Astrocyte (in vitro differentiated cells and primary cell): ENCODE results near the gene CD200. TPM values are rescaled to one million over a fixed set of nuclear protein-coding genes. Genes with fewer than 3 reads are reported as not detected.
A peak's percentile ranks its signal among the peaks of the same experiment; 100 is the strongest.

Experiments
- DNase-seq: peaks from one replicate; pipeline ENCODE4 v3.0.0-alpha.2; 2010; ENCODE audit warnings: low read depth
- FAIRE-seq: peaks from 2 replicates; lab custom pipeline; 2011; peaks lifted over from hg19 to GRCh38; lab: Jason Lieb, UNC
- H2AFZ ChIP-seq: 2 replicates; pipeline ENCODE4 v1.6.0; 2012; ENCODE audit warnings: low read depth, low read length, inconsistent platforms
- H3K27ac ChIP-seq: 2 replicates; pipeline ENCODE4 v1.5.1; 2011; ENCODE audit warnings: low read depth, low read length, inconsistent platforms
- H3K27me3 ChIP-seq: 2 replicates; pipeline ENCODE4 v1.6.0; 2011; ENCODE audit warnings: low read length, inconsistent platforms; ENCODE audit not compliant: insufficient read depth
- H3K36me3 ChIP-seq: 2 replicates; pipeline ENCODE4 v1.5.1; 2011; ENCODE audit warnings: low read length, inconsistent platforms; ENCODE audit not compliant: insufficient read depth
- H3K4me1 ChIP-seq: 2 replicates; pipeline ENCODE4 v1.5.1; 2011; ENCODE audit warnings: low read length, inconsistent platforms; ENCODE audit not compliant: insufficient read depth
- H3K4me2 ChIP-seq: 2 replicates; pipeline ENCODE4 v1.6.0; 2012; ENCODE audit warnings: low read length, inconsistent platforms
- H3K4me3 ChIP-seq: 2 replicates; pipeline ENCODE4 v1.5.1; 2011; ENCODE audit warnings: low read depth, mild to moderate bottlenecking, low read length, inconsistent platforms; ENCODE audit not compliant: insufficient read depth
- H3K79me2 ChIP-seq: 2 replicates; pipeline ENCODE4 v1.6.0; 2012; ENCODE audit warnings: mild to moderate bottlenecking, low read length, inconsistent platforms; ENCODE audit not compliant: insufficient read depth
- H3K9ac ChIP-seq: 2 replicates; pipeline ENCODE4 v1.6.0; 2012; ENCODE audit warnings: mild to moderate bottlenecking, low read length, inconsistent platforms
- H3K9me3 ChIP-seq: 2 replicates; pipeline ENCODE4 v1.5.1; 2012; ENCODE audit warnings: low read depth, mild to moderate bottlenecking, low read length, inconsistent platforms; ENCODE audit not compliant: insufficient read depth
- H4K20me1 ChIP-seq: 2 replicates; pipeline ENCODE4 v1.6.0; 2012; ENCODE audit warnings: low read length, inconsistent platforms; ENCODE audit not compliant: insufficient read depth
- H3K27ac Mint-ChIP-seq: one replicate; pipeline ENCODE4 v1.8.0; 2021; ENCODE audit warnings: mild to moderate bottlenecking, mixed read lengths; ENCODE audit not compliant: unreplicated experiment
- H3K27me3 Mint-ChIP-seq: one replicate; pipeline ENCODE4 v1.8.0; 2021; ENCODE audit warnings: low read depth, mixed read lengths; ENCODE audit not compliant: unreplicated experiment
- H3K36me3 Mint-ChIP-seq: one replicate; pipeline ENCODE4 v1.8.0; 2021; ENCODE audit warnings: low read depth, mixed read lengths; ENCODE audit not compliant: unreplicated experiment
- H3K4me1 Mint-ChIP-seq: one replicate; pipeline ENCODE4 v1.8.0; 2021; ENCODE audit warnings: low read depth, mixed read lengths; ENCODE audit not compliant: unreplicated experiment
- H3K4me3 Mint-ChIP-seq: one replicate; pipeline ENCODE4 v1.8.0; 2021; ENCODE audit warnings: mild to moderate bottlenecking, moderate library complexity, mixed read lengths; ENCODE audit not compliant: unreplicated experiment
- H3K9me3 Mint-ChIP-seq: one replicate; pipeline ENCODE4 v1.8.0; 2021; ENCODE audit warnings: mild to moderate bottlenecking, mixed read lengths; ENCODE audit not compliant: unreplicated experiment
- EZH2 ChIP-seq: IDR thresholded peaks from 2 replicates; pipeline ENCODE4 v1.6.1; 2012; ENCODE audit warnings: mild to moderate bottlenecking, low read length, inconsistent platforms; ENCODE audit not compliant: insufficient read depth
- total RNA-seq: library from RNA; stranded (reverse); gene quantifications from 2 replicates; pipeline ENCODE4 v1.2.1, GENCODE V29; 2021
- TF ChIP-seq, protein P1 (sequence below): IDR thresholded peaks from 2 replicates; pipeline ENCODE4 v1.5.1; 2011; ENCODE audit warnings: low read depth, mild to moderate bottlenecking, inconsistent platforms, low read length, moderate library complexity; ENCODE audit not compliant: insufficient read depth

CD200 gene
- total RNA-seq, 1 donor from 2014 or later = 11.1 TPM

GRCh38 chr3:112392393-112393359 lies 59.7 kb downstream of the CD200 start:
- peak overlapping the region; percentile 93 for H3K27ac ChIP-seq
- H3K4me2 ChIP-seq = no peak overlapping the region
- H3K36me3 Mint-ChIP-seq = no peaks in the 10 kb centered on the region
- peaks cover 26% of the 10 kb centered on the region for H3K4me1 Mint-ChIP-seq
- H3K27me3 ChIP-seq = no peaks in the 10 kb centered on the region
- peak overlapping the region; percentile 75 for H3K27ac Mint-ChIP-seq
- H3K4me3 ChIP-seq = no peak overlapping the region
- H3K9ac ChIP-seq = no peak overlapping the region
- H3K79me2 ChIP-seq = no peaks in the 10 kb centered on the region
- no peak overlapping the region for H3K4me3 Mint-ChIP-seq
- no peaks in the 10 kb centered on the region for H3K27me3 Mint-ChIP-seq
- peaks cover 3% of the 10 kb centered on the region for H3K9me3 ChIP-seq
- no peak for FAIRE-seq
- peaks cover 14% of the 10 kb centered on the region for H3K9me3 Mint-ChIP-seq
- no peaks in the 10 kb centered on the region for H4K20me1 ChIP-seq
- TF ChIP-seq, protein P1, sequence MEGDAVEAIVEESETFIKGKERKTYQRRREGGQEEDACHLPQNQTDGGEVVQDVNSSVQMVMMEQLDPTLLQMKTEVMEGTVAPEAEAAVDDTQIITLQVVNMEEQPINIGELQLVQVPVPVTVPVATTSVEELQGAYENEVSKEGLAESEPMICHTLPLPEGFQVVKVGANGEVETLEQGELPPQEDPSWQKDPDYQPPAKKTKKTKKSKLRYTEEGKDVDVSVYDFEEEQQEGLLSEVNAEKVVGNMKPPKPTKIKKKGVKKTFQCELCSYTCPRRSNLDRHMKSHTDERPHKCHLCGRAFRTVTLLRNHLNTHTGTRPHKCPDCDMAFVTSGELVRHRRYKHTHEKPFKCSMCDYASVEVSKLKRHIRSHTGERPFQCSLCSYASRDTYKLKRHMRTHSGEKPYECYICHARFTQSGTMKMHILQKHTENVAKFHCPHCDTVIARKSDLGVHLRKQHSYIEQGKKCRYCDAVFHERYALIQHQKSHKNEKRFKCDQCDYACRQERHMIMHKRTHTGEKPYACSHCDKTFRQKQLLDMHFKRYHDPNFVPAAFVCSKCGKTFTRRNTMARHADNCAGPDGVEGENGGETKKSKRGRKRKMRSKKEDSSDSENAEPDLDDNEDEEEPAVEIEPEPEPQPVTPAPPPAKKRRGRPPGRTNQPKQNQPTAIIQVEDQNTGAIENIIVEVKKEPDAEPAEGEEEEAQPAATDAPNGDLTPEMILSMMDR = no peak
- H3K36me3 ChIP-seq = no peaks in the 10 kb centered on the region
- peaks cover 20% of the 10 kb centered on the region for H3K4me1 ChIP-seq
- no peak overlapping the region for H2AFZ ChIP-seq
- no peak for DNase-seq

DNA sequence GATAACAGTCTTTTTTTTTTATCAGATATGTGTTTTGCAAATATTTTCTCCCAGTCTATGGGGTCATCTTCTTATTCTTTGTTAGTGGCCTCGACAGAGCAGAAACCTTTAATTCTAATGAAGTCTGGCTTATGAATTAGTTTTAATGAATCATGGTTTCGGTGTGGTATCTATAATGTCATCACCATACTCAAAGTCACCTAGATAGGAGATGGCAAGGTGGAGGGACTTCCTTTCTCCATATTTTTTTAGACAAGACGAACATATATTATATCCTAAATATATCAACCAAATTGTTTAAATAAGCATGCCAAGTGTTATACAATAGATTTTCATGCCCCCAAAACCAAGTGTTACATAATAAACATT lies 60.4 kb downstream of the CD200 start:
- Histone ChIP-seq H4K20me1 (no peaks in the 10 kb centered on the region), H3K9me3 (peaks cover 3% of the 10 kb centered on the region), H3K27me3 (no peaks in the 10 kb centered on the region), H3K79me2 (no peaks in the 10 kb centered on the region), H3K4me2 (no peak overlapping the region), H3K4me3 (no peak overlapping the region), H2AFZ (no peak overlapping the region), H3K36me3 (no peaks in the 10 kb centered on the region), H3K4me1 (peaks cover 20% of the 10 kb centered on the region), H3K27ac (no peak overlapping the region), H3K9ac (no peak overlapping the region)
- peaks cover 14% of the 10 kb centered on the region for H3K9me3 Mint-ChIP-seq
- H3K36me3 Mint-ChIP-seq = no peaks in the 10 kb centered on the region
- no peaks in the 10 kb centered on the region for H3K27me3 Mint-ChIP-seq
- no peak overlapping the region for H3K27ac Mint-ChIP-seq
- TF ChIP-seq, protein P1 = no peak
- peaks cover 26% of the 10 kb centered on the region for H3K4me1 Mint-ChIP-seq
- FAIRE-seq (no peak), DNase-seq (no peak)
- no peak overlapping the region for H3K4me3 Mint-ChIP-seq

DNA sequence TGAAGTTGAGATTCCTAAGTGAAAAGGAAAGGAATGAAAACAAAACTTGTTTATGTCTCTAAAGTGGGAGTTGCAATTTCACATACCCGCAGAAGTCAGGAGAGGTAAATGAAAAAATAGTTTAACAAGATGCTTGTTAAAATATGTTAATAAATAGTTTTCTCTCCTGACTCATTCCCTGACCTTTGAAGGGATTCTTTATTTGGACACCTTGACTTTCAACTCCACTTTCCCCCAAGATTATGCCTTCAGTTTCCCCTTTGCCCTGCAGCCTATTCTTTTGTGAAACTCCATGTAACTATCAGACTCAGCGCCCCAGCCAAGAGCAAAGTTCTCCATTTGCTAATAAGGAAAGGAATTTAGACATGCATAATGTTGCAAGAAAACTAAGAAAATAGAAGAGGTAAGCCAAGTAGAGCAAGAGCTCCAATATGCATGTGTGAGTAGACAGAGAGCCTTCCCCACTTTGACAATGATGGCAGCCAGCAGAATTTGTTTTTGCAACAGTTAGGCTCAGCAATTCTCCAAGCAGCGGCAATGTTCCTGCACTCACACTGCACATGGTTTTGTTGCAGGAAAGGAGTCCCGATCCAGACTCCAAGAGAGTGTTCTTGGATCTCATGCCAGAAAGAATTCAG lies 61.2 kb downstream of the CD200 start:
- H3K4me3 Mint-ChIP-seq = no peak overlapping the region
- TF ChIP-seq EZH2 = no peak
- TF ChIP-seq, protein P1 = no peak
- H3K4me2 ChIP-seq = no peak overlapping the region
- peaks cover 14% of the 10 kb centered on the region for H3K9me3 Mint-ChIP-seq
- H3K27me3 Mint-ChIP-seq = no peaks in the 10 kb centered on the region
- no peak overlapping the region for H2AFZ ChIP-seq
- H3K4me3 ChIP-seq = no peak overlapping the region
- no peaks in the 10 kb centered on the region for H3K36me3 Mint-ChIP-seq
- H3K27me3 ChIP-seq = no peaks in the 10 kb centered on the region
- no peak overlapping the region for H3K27ac ChIP-seq
- H3K36me3 ChIP-seq = no peaks in the 10 kb centered on the region
- DNase-seq = peak; percentile 24
- H3K4me1 Mint-ChIP-seq = peaks cover 24% of the 10 kb centered on the region
- no peaks in the 10 kb centered on the region for H3K79me2 ChIP-seq
- no peak for FAIRE-seq
- H3K9me3 ChIP-seq = peaks cover 3% of the 10 kb centered on the region
- H3K9ac ChIP-seq = no peak overlapping the region
- H4K20me1 ChIP-seq = no peaks in the 10 kb centered on the region
- H3K27ac Mint-ChIP-seq = no peak overlapping the region
- peaks cover 20% of the 10 kb centered on the region for H3K4me1 ChIP-seq
